PC-3 (cell line): ENCODE data around the gene AKAP3. TPM values are rescaled to one million over a fixed set of nuclear protein-coding genes. Genes with fewer than 3 reads are reported as not detected.

Experiments
- ATAC-seq: fragments of 200-7000 bp; cut with Tn5 transposase; 2 replicates; pipeline ENCODE4 v1.9.1; 2020; ENCODE audit warnings: mild to moderate bottlenecking, moderate library complexity
- BruUV-seq: library from RNA; stranded (reverse); fragments of 400-500 nt; replicated peaks from 2 replicates; lab custom pipeline; 2021; lab: Mats Ljungman, UMichigan
- CTCF ChIA-PET: fragments of 300-600 bp; sonication (Branson Sonifier 250); formaldehyde crosslinking; loops from one replicate; lab custom pipeline; 2022; ENCODE audit warnings: antibody characterized with exemption; lab: Charles Lee
- POLR2A ChIA-PET: fragments of 300-600 bp; sonication (Branson Sonifier 250); formaldehyde crosslinking; loops from one replicate; lab custom pipeline; 2022; ENCODE audit warnings: antibody characterized with exemption; ENCODE audit not compliant: unreplicated experiment; lab: Charles Lee
- DNase-seq: peaks from one replicate; pipeline ENCODE4 v3.0.0-alpha.2; 2015
- H2AFZ ChIP-seq: fragments of 300-600 bp; sonication (generic); 2 replicates; pipeline ENCODE4 v1.6.0; 2016; ENCODE audit warnings: antibody characterized with exemption, low read length
- H3F3A ChIP-seq: fragments of 300-600 bp; sonication (generic); one replicate; pipeline ENCODE4 v1.6.0; 2017; ENCODE audit warnings: antibody characterized with exemption, low read length, control low read depth, mild to moderate bottlenecking; ENCODE audit not compliant: unreplicated experiment
- H3K27ac ChIP-seq: fragments of 300-600 bp; sonication (generic); 2 replicates; pipeline ENCODE4 v1.5.1; 2016; ENCODE audit warnings: mild to moderate bottlenecking, low read length
- H3K27me3 ChIP-seq: fragments of 300-600 bp; sonication (generic); 2 replicates; pipeline ENCODE4 v1.6.1; 2016; ENCODE audit warnings: low read length, mixed read lengths
- H3K36me3 ChIP-seq: fragments of 300-600 bp; sonication (generic); 2 replicates; pipeline ENCODE4 v1.6.1; 2016; ENCODE audit warnings: low read depth, mixed run types, low read length, mixed read lengths
- H3K4me1 ChIP-seq: fragments of 300-600 bp; sonication (generic); 2 replicates; pipeline ENCODE4 v1.5.1; 2016; ENCODE audit warnings: low read length; ENCODE audit not compliant: insufficient read depth
- H3K4me2 ChIP-seq: fragments of 300-600 bp; sonication (generic); 2 replicates; pipeline ENCODE4 v1.6.0; 2016; ENCODE audit warnings: low read length
- H3K4me3 ChIP-seq: fragments of 300-600 bp; sonication (generic); 2 replicates; pipeline ENCODE4 v1.5.1; 2016; ENCODE audit warnings: mild to moderate bottlenecking, low read length, mixed read lengths
- H3K79me2 ChIP-seq: fragments of 300-600 bp; sonication (generic); 2 replicates; pipeline ENCODE4 v1.6.1; 2017; ENCODE audit warnings: low read length, mixed read lengths
- H3K9ac ChIP-seq: fragments of 300-600 bp; sonication (generic); 2 replicates; pipeline ENCODE4 v1.6.0; 2016; ENCODE audit warnings: mild to moderate bottlenecking, low read length
- H3K9me2 ChIP-seq: fragments of 300-600 bp; sonication (generic); replicated peaks from 2 replicates; pipeline ENCODE4 v1.6.1; 2016; ENCODE audit warnings: mixed run types, low read length, mixed read lengths
- H3K9me3 ChIP-seq: fragments of 300-600 bp; sonication (generic); 2 replicates; pipeline ENCODE4 v1.6.1; 2016; ENCODE audit warnings: low read length, mixed read lengths
- H4K20me1 ChIP-seq: fragments of 300-600 bp; sonication (generic); 2 replicates; pipeline ENCODE4 v1.6.1; 2016; ENCODE audit warnings: low read length, mixed read lengths
- EZH2 ChIP-seq: fragments of 300-600 bp; sonication (generic); IDR thresholded peaks from one replicate; pipeline ENCODE4 v1.6.1; 2017; ENCODE audit warnings: antibody characterized with exemption, mild to moderate bottlenecking, low read length; ENCODE audit not compliant: unreplicated experiment
- EZH2phosphoT487 ChIP-seq: fragments of 300-600 bp; sonication (generic); IDR thresholded peaks from 2 replicates; pipeline ENCODE4 v1.6.1; 2018; ENCODE audit warnings: mild to moderate bottlenecking, antibody characterized with exemption, low read length, borderline replicate concordance
- intact Hi-C: fragments of 100-400 bp; cut with micrococcal nuclease; formaldehyde crosslinking; loops from 2 replicates; pipeline ENCODE4 v1.9.0; 2023
- total RNA-seq: library from RNA; depleted of rRNA; stranded (reverse); fragments of >200 nt; gene quantifications from 2 replicates; pipeline ENCODE4 v1.2.3, GENCODE V29; 2014
- TF ChIP-seq, protein P1 (sequence below): fragments of 300-600 bp; sonication (generic); conservative IDR thresholded peaks from 2 replicates; pipeline ENCODE4 v1.5.1; 2017; ENCODE audit warnings: antibody characterized with exemption, low read depth, mild to moderate bottlenecking, low read length

AKAP3 gene
- total RNA-seq, 1 experiment from 2014 or later, result 1.9 TPM

DNA sequence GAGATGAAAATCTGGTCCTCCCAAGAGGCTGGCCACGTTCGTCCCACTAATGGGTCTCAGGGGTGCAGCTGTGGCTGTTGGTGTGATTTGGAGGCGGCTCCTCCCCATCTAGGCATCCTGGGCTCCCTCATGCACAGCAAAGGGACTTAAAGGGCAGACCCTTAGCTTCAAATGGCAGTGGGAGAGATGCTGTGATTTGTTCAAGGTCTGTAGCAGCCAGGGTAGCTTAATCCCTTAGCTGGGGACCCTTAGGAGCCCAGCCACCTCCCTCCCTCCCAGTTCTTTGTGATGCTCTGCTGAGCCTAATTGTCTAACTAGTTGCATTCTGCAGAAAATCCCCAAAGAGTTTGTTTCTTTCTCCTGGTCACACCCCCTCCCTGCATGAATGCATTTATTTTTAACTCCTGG is 68.6 kb downstream of the AKAP3 start:
- TF ChIP-seq, protein P1, sequence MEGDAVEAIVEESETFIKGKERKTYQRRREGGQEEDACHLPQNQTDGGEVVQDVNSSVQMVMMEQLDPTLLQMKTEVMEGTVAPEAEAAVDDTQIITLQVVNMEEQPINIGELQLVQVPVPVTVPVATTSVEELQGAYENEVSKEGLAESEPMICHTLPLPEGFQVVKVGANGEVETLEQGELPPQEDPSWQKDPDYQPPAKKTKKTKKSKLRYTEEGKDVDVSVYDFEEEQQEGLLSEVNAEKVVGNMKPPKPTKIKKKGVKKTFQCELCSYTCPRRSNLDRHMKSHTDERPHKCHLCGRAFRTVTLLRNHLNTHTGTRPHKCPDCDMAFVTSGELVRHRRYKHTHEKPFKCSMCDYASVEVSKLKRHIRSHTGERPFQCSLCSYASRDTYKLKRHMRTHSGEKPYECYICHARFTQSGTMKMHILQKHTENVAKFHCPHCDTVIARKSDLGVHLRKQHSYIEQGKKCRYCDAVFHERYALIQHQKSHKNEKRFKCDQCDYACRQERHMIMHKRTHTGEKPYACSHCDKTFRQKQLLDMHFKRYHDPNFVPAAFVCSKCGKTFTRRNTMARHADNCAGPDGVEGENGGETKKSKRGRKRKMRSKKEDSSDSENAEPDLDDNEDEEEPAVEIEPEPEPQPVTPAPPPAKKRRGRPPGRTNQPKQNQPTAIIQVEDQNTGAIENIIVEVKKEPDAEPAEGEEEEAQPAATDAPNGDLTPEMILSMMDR, result no peak
- TF ChIP-seq EZH2phosphoT487 (no peak), EZH2 (no peak)
- no peaks in the 10 kb centered on the region for H3F3A ChIP-seq
- H3K79me2 ChIP-seq, result no peaks in the 10 kb centered on the region
- H3K9me2 ChIP-seq, result no peaks in the 10 kb centered on the region
- no peak overlapping the region for H3K9ac ChIP-seq
- no peaks in the 10 kb centered on the region for H3K36me3 ChIP-seq
- H3K9me3 ChIP-seq, result no peaks in the 10 kb centered on the region
- H2AFZ ChIP-seq, result no peak overlapping the region
- no peaks in the 10 kb centered on the region for H4K20me1 ChIP-seq
- ChIA-PET POLR2A (no interaction called here), CTCF (no interaction called here)
- no peak for ATAC-seq
- no peak overlapping the region for H3K4me2 ChIP-seq
- no peak overlapping the region for H3K27ac ChIP-seq
- BruUV-seq, result no TSS peak
- H3K4me1 ChIP-seq, result no peaks in the 10 kb centered on the region
- intact Hi-C loops, result no loop called here
- H3K4me3 ChIP-seq, result no peak overlapping the region
- H3K27me3 ChIP-seq, result no peaks in the 10 kb centered on the region
- DNase-seq, result no peak

DNA sequence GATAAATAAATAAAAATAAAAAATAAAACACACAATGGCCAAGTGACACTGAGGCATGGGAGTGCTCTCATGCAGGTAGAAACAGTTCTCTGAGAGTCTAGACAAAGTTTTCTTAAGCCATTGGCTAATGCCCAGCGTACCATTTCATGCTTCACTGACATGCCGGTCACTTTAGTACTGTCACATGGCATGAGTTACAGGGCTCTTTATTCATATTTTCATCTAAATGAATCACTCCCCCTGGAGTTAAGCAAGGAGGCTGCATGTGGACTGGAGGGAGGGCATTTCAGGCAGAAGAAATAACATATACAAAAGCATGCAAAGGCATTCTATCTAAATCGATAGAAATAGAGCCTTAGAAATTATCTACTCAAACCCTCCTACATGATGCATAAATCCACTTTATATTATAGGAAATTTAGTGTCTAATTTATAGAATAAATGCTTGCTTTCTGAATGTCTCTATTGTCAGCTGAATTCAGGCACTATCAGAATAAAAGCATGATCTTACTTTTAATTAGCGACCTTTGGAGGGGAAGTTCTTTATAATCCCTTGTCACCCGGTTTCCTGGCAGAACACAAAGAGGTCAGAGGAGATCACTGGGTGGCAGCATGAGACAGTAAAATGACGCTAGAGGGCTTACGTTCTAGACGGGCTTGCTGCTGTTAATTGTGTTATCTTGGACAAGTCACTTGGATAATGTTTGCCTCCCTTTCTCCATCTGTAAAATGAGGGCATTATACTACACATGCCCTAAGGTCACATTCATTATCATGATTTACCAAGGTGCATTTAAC is 69.3 kb downstream of the AKAP3 start:
- Histone ChIP-seq H3K4me1 (no peaks in the 10 kb centered on the region), H4K20me1 (no peaks in the 10 kb centered on the region), H3K27me3 (no peaks in the 10 kb centered on the region), H3K36me3 (no peaks in the 10 kb centered on the region), H3K4me2 (no peak overlapping the region), H3K9ac (no peak overlapping the region), H3K9me2 (no peaks in the 10 kb centered on the region), H3K9me3 (no peaks in the 10 kb centered on the region), H3K4me3 (no peak overlapping the region), H3K79me2 (no peaks in the 10 kb centered on the region), H3K27ac (no peak overlapping the region), H2AFZ (no peak overlapping the region), H3F3A (no peaks in the 10 kb centered on the region)
- BruUV-seq, result no TSS peak
- no peak for ATAC-seq
- ChIA-PET POLR2A (no interaction called here), CTCF (no interaction called here)
- DNase-seq, result peak; percentile 5
- intact Hi-C loops, result no loop called here
- TF ChIP-seq EZH2, result no peak
- TF ChIP-seq, protein P1, result no peak

DNA sequence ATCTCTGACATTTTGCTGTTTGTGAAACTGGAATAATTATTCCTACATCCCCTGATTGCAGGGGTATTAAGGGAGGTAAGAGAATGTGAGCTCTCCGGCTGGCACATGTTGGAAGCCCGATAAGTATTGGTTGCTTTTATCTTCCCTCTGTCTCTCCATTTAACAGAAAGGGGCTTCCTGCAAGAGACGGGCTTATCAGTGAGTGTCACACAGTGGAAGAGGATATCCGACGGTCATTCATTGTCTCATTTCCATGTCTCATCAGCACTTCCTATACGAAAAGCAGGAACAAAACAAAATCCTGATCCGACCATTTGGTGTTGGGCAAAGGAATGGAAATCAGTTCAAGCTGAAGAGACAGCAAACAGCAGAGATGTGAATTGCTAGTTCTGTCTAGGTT is 76.2 kb downstream of the AKAP3 start:
- TF ChIP-seq, protein P1, result no peak
- TF ChIP-seq EZH2, result no peak
- TF ChIP-seq EZH2phosphoT487, result no peak
- ChIA-PET CTCF (no interaction called here), POLR2A (no interaction called here)
- Histone ChIP-seq H3K9me3 (no peaks in the 10 kb centered on the region), H3K9ac (no peak overlapping the region), H3K27me3 (no peaks in the 10 kb centered on the region), H3K4me3 (no peak overlapping the region), H3K4me1 (no peaks in the 10 kb centered on the region), H2AFZ (no peak overlapping the region), H3F3A (no peaks in the 10 kb centered on the region), H3K4me2 (no peak overlapping the region), H3K9me2 (no peaks in the 10 kb centered on the region), H3K27ac (no peak overlapping the region), H3K79me2 (no peaks in the 10 kb centered on the region), H3K36me3 (no peaks in the 10 kb centered on the region), H4K20me1 (no peaks in the 10 kb centered on the region)
- no peak for ATAC-seq
- DNase-seq, result no peak
- intact Hi-C loops, result no loop called here
- no TSS peak for BruUV-seq
